ENCODE data around the gene AAK1.

The AAK1 gene

DNA sequence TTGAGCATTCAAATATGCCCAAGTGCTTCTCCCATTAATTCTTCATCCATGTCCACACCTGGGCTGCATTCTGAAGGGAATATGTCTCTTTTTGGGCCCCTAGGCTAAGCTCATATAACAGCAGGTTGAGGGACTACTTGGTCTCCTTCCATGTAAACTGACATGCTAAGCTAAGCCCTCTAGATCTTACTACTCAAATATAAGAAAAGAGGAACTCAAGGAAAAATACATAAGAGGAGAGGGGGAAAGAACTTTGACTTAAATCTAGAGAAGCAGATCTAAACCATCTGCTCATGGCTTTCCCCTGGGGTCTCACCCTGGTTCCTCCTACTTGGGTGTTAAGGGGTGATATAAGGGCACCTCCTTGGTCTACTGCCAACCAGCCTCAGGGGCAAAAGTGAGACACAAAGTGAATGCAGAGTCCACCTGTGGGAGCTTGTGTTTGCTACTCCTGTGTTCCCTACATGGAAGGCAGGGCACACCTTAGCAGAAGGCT is 186.5 kb downstream of the AAK1 start:
- Histone ChIP-seq H3K4me3 (ENCODE audit: low read length) (no peak overlapping the region), H3K4me1 (ENCODE audit: control insufficient read depth, low read length) (no peaks in the 10 kb centered on the region), H3K79me2 (ENCODE audit: control insufficient read depth, low read length) (no peaks in the 10 kb centered on the region), H4K20me1 (ENCODE audit: control insufficient read depth, insufficient read depth, low read depth, low read length) (no peaks in the 10 kb centered on the region), H3F3A (ENCODE audit: control insufficient read depth, insufficient read depth) (no peaks in the 10 kb centered on the region), H3K36me3 (ENCODE audit: control insufficient read depth, low read length) (no peaks in the 10 kb centered on the region), H3K27ac (ENCODE audit: low read depth, low read length) (no peak overlapping the region), H3K27me3 (ENCODE audit: control insufficient read depth, low read length) (peaks cover 10% of the 10 kb centered on the region), H3K9me3 (ENCODE audit: control insufficient read depth, insufficient read depth, low read length) (no peaks in the 10 kb centered on the region), H3K4me2 (ENCODE audit: low read length) (no peak overlapping the region), H3K9me2 (replicated peaks; ENCODE audit: control insufficient read depth, low read length) (no peaks in the 10 kb centered on the region)
- TF ChIP-seq, protein P1, sequence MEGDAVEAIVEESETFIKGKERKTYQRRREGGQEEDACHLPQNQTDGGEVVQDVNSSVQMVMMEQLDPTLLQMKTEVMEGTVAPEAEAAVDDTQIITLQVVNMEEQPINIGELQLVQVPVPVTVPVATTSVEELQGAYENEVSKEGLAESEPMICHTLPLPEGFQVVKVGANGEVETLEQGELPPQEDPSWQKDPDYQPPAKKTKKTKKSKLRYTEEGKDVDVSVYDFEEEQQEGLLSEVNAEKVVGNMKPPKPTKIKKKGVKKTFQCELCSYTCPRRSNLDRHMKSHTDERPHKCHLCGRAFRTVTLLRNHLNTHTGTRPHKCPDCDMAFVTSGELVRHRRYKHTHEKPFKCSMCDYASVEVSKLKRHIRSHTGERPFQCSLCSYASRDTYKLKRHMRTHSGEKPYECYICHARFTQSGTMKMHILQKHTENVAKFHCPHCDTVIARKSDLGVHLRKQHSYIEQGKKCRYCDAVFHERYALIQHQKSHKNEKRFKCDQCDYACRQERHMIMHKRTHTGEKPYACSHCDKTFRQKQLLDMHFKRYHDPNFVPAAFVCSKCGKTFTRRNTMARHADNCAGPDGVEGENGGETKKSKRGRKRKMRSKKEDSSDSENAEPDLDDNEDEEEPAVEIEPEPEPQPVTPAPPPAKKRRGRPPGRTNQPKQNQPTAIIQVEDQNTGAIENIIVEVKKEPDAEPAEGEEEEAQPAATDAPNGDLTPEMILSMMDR (IDR thresholded peaks at IDR 0.05; ENCODE audit: low read depth, low read length, poor library complexity, severe bottlenecking): no peak
- no peak for TF ChIP-seq EZH2phosphoT487 (IDR thresholded peaks at IDR 0.05; ENCODE audit: borderline replicate concordance, low read length)

DNA sequence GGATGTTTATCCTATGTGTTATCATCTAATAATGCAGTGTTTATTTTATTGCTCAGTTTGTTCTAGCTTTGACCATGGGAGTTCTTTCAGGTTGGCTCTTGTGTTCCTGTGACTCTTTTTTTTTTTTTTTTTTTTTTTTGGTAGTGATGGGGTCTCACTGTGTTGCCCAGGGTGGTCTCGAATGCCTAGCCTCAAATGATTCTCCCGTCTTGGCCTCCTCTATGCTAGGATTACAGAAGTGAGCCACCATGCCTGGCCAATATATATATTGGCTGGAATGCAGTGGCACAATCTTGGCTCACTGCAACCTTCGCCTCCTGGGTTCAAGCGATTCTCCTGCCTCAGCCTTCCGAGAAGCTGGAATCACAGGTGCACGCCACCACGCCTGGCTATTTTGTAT is 187.4 kb downstream of the AAK1 start:
- no peak overlapping the region for H3K4me3 ChIP-seq (ENCODE audit: low read length)
- no peaks in the 10 kb centered on the region for H3K79me2 ChIP-seq (ENCODE audit: control insufficient read depth, low read length)
- H3K4me2 ChIP-seq (ENCODE audit: low read length): no peak overlapping the region
- no peak for TF ChIP-seq EZH2phosphoT487 (IDR thresholded peaks at IDR 0.05; ENCODE audit: borderline replicate concordance, low read length)
- TF ChIP-seq, protein P1 (IDR thresholded peaks at IDR 0.05; ENCODE audit: low read depth, low read length, poor library complexity, severe bottlenecking): no peak
- no peaks in the 10 kb centered on the region for H3K9me2 ChIP-seq (replicated peaks; ENCODE audit: control insufficient read depth, low read length)
- no peaks in the 10 kb centered on the region for H3F3A ChIP-seq (ENCODE audit: control insufficient read depth, insufficient read depth)
- no peaks in the 10 kb centered on the region for H3K36me3 ChIP-seq (ENCODE audit: control insufficient read depth, low read length)
- no peaks in the 10 kb centered on the region for H4K20me1 ChIP-seq (ENCODE audit: control insufficient read depth, insufficient read depth, low read depth, low read length)
- H3K4me1 ChIP-seq (ENCODE audit: control insufficient read depth, low read length): no peaks in the 10 kb centered on the region
- H3K27ac ChIP-seq (ENCODE audit: low read depth, low read length): no peak overlapping the region
- H3K27me3 ChIP-seq (ENCODE audit: control insufficient read depth, low read length): peaks cover 12% of the 10 kb centered on the region
- no peaks in the 10 kb centered on the region for H3K9me3 ChIP-seq (ENCODE audit: control insufficient read depth, insufficient read depth, low read length)

DNA sequence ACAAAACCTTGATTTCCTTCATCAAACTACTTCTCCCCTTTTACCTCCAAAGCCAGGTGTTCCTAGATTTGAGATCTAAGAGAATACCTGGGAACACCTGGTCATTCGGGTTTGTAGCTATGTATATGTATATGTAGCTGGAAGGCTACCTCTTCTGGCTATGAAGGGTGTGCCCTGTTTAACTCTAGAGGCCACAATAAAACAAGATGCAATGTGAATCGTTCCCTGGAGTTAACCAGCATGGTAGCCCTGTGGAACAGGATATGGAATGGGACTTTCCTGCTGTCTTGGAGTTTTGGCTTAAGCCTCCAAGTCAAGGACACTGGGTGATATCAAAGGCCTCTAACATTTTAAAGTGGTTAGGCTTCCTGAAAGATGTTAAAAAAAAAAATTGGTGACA is 188.6 kb downstream of the AAK1 start:
- H3F3A ChIP-seq (ENCODE audit: control insufficient read depth, insufficient read depth): no peaks in the 10 kb centered on the region
- no peak overlapping the region for H3K4me3 ChIP-seq (ENCODE audit: low read length)
- H3K36me3 ChIP-seq (ENCODE audit: control insufficient read depth, low read length): no peaks in the 10 kb centered on the region
- H3K27me3 ChIP-seq (ENCODE audit: control insufficient read depth, low read length): peaks cover 13% of the 10 kb centered on the region
- H3K27ac ChIP-seq (ENCODE audit: low read depth, low read length): no peak overlapping the region
- no peaks in the 10 kb centered on the region for H3K79me2 ChIP-seq (ENCODE audit: control insufficient read depth, low read length)
- no peaks in the 10 kb centered on the region for H3K9me3 ChIP-seq (ENCODE audit: control insufficient read depth, insufficient read depth, low read length)
- no peaks in the 10 kb centered on the region for H3K9me2 ChIP-seq (replicated peaks; ENCODE audit: control insufficient read depth, low read length)
- H4K20me1 ChIP-seq (ENCODE audit: control insufficient read depth, insufficient read depth, low read depth, low read length): no peaks in the 10 kb centered on the region
- H3K4me2 ChIP-seq (ENCODE audit: low read length): no peak overlapping the region
- H3K4me1 ChIP-seq (ENCODE audit: control insufficient read depth, low read length): no peaks in the 10 kb centered on the region
- TF ChIP-seq EZH2phosphoT487 (IDR thresholded peaks at IDR 0.05; ENCODE audit: borderline replicate concordance, low read length): no peak
- TF ChIP-seq, protein P1 (IDR thresholded peaks at IDR 0.05; ENCODE audit: low read depth, low read length, poor library complexity, severe bottlenecking): no peak

Data from DOHH2 (cell line).